ENCODE results near the gene AKR1B1.
A peak's percentile ranks its signal among the peaks of the same experiment; 100 is the strongest.

The AKR1B1 gene

GRCh38 chr7:134443396-134444070 is 15.4 kb downstream of the AKR1B1 start:
- DNase-seq = no peak

GRCh38 chr7:134442441-134443220 is 16.3 kb downstream of the AKR1B1 start:
- DNase-seq = no peak

GRCh38 chr7:134441264-134441663 is 17.6 kb downstream of the AKR1B1 start:
- DNase-seq = no peak

GRCh38 chr7:134440476-134440875 is 18.4 kb downstream of the AKR1B1 start:
- DNase-seq = no peak

- DNase-seq = no peak
These were observed 18.8 kb downstream of the AKR1B1 start for GRCh38 chr7:134440067-134440466.

- DNase-seq = no peak
These were observed 20.0 kb downstream of the AKR1B1 start for GRCh38 chr7:134438946-134439345.

GRCh38 chr7:134435161-134435920 is 23.6 kb downstream of the AKR1B1 start:
- DNase-seq = no peak

GRCh38 chr7:134434701-134435100 is 24.2 kb downstream of the AKR1B1 start:
- DNase-seq = no peak

GRCh38 chr7:134433430-134433829 is 25.5 kb downstream of the AKR1B1 start:
- DNase-seq = no peak

GRCh38 chr7:134432296-134433152 is 26.4 kb downstream of the AKR1B1 start:
- peak; percentile 79 to 84 for DNase-seq

- DNase-seq = no peak
These were observed 27.1 kb downstream of the AKR1B1 start for GRCh38 chr7:134431815-134432214.

- DNase-seq = no peak
These were observed 29.4 kb downstream of the AKR1B1 start for GRCh38 chr7:134429481-134429880.

GRCh38 chr7:134428942-134429341 is 30.0 kb downstream of the AKR1B1 start:
- no peak for DNase-seq

GRCh38 chr7:134427896-134428295 is 31.0 kb downstream of the AKR1B1 start:
- DNase-seq = no peak

GRCh38 chr7:134425777-134426176 is 33.1 kb downstream of the AKR1B1 start:
- DNase-seq = no peak

GRCh38 chr7:134422638-134423037 is 36.3 kb downstream of the AKR1B1 start:
- no peak for DNase-seq

GRCh38 chr7:134422008-134422407 is 36.9 kb downstream of the AKR1B1 start:
- no peak for DNase-seq

- DNase-seq = peak; percentile 60 to 67
These were observed 38.3 kb downstream of the AKR1B1 start for GRCh38 chr7:134420424-134421125.

GRCh38 chr7:134419875-134420274 is 39.0 kb downstream of the AKR1B1 start:
- DNase-seq = no peak

GRCh38 chr7:134419085-134419484 is 39.8 kb downstream of the AKR1B1 start:
- DNase-seq = no peak

GRCh38 chr7:134415700-134416099 is 43.2 kb downstream of the AKR1B1 start:
- DNase-seq = no peak

GRCh38 chr7:134414109-134414508 is 44.8 kb downstream of the AKR1B1 start:
- DNase-seq = no peak
